HepG2 (cell line): ENCODE data around the gene EXOC1. TPM values are rescaled to one million over a fixed set of nuclear protein-coding genes. Genes with fewer than 3 reads are reported as not detected.

Experiments
- ATAC-seq: fragments of 200-7000 bp; cut with Tn5 transposase; 3 replicates; pipeline ENCODE4 v1.9.1; 2020; ENCODE audit warnings: mild to moderate bottlenecking, moderate library complexity
- BruUV-seq: library from RNA; stranded (reverse); fragments of 400-500 nt; replicated peaks from 2 replicates; lab custom pipeline; 2021; lab: Mats Ljungman, UMichigan
- CTCF ChIA-PET: fragments of 300-600 bp; formaldehyde crosslinking; extraction: SDS; loops from one replicate; lab custom pipeline; 2021; ENCODE audit warnings: low total read pairs, inconsistent platforms, low intra/inter-chr PET ratio; lab: Yijun Ruan, JAX
- POLR2A ChIA-PET: fragments of 350-600 bp; sonication (Branson Sonifier 250); formaldehyde crosslinking; loops from one replicate; lab custom pipeline; 2020; ENCODE audit warnings: antibody characterized with exemption, inconsistent platforms; lab: Yijun Ruan, JAX
- DNase-seq: peaks from one replicate; pipeline ENCODE4 v3.0.0-alpha.2; 2015; ENCODE audit warnings: low spot score
- FAIRE-seq: peaks from 3 replicates; lab custom pipeline; 2011; peaks lifted over from hg19 to GRCh38; lab: Jason Lieb, UNC
- H2AFZ ChIP-seq: one replicate; pipeline ENCODE4 v1.6.1; 2011; ENCODE audit warnings: low read length, inconsistent platforms
- H3K27ac ChIP-seq: fragments of 300-600 bp; 3 replicates; pipeline ENCODE4 v1.8.0; 2011; ENCODE audit warnings: mixed run types, mild to moderate bottlenecking, mixed read lengths, low read length, inconsistent platforms; ENCODE audit not compliant: insufficient read depth; ENCODE audit errors: extremely low read length
- H3K27me3 ChIP-seq, 2 experiments: fragments of 200-600 bp in 1 of 2; 2 replicates in 1 of 2; 3 replicates in 1 of 2; pipeline versions ENCODE4 v1.6.0 to v1.8.0; 2011; ENCODE audit warnings: low read length in 2 of 2, mild to moderate bottlenecking in 2 of 2, moderate library complexity in 2 of 2, inconsistent platforms in 1 of 2; ENCODE audit not compliant: insufficient read depth in 2 of 2, control insufficient read depth in 1 of 2
- H3K36me3 ChIP-seq, 2 experiments: fragments of 200-600 bp in 1 of 2; replicated peaks in 1 of 2; 2 replicates in 1 of 2; 3 replicates in 1 of 2; pipeline versions ENCODE4 v1.5.1 to v1.8.0; 2011; ENCODE audit warnings: low read length in 2 of 2, inconsistent platforms in 1 of 2; ENCODE audit not compliant: insufficient read depth in 2 of 2, control insufficient read depth in 1 of 2
- H3K4me1 ChIP-seq: 2 replicates; pipeline ENCODE4 v1.5.1; 2012; ENCODE audit warnings: low read length, inconsistent platforms; ENCODE audit not compliant: insufficient read depth
- H3K4me2 ChIP-seq: 2 replicates; pipeline ENCODE4 v1.6.0; 2011; ENCODE audit warnings: low read depth, low read length, inconsistent platforms
- H3K4me3 ChIP-seq, 3 experiments: fragments of 200-600 bp in 1 of 3; sonication (generic), shearing (Covaris generic) in 1 of 3; replicated peaks in 1 of 3; 2 replicates each; pipeline ENCODE4 v1.5.1; 2011 to 2016; ENCODE audit warnings: low read length in 3 of 3, inconsistent platforms in 2 of 3, low read depth in 2 of 3, mild to moderate bottlenecking in 2 of 3, control low read depth in 1 of 3, mixed read lengths in 1 of 3; ENCODE audit not compliant: insufficient read depth in 1 of 3
- H3K79me2 ChIP-seq: one replicate; pipeline ENCODE4 v1.6.1; 2011; ENCODE audit warnings: low read length, inconsistent platforms; ENCODE audit not compliant: insufficient read depth
- H3K9ac ChIP-seq: 2 replicates; pipeline ENCODE4 v1.6.0; 2011; ENCODE audit warnings: mild to moderate bottlenecking, low read depth, low read length, inconsistent platforms; ENCODE audit not compliant: insufficient read depth
- H3K9me3 ChIP-seq: 2 replicates; pipeline ENCODE4 v1.5.1; 2012; ENCODE audit warnings: mild to moderate bottlenecking, low read length
- H4K20me1 ChIP-seq: 2 replicates; pipeline ENCODE4 v1.6.0; 2011; ENCODE audit warnings: inconsistent platforms, mild to moderate bottlenecking, low read length, moderate library complexity; ENCODE audit not compliant: insufficient read depth
- ATF7 ChIP-seq, 2 experiments: fragments of 450-650 bp in 1 of 2; sonication (generic) in 1 of 2; formaldehyde crosslinking in 1 of 2; IDR thresholded peaks; 2 replicates each; pipeline versions ENCODE4 v1.4.0 to v1.6.1; 2016 to 2020; ENCODE audit warnings: antibody characterized with exemption in 1 of 2, mild to moderate bottlenecking in 1 of 2, missing genetic modification reagents in 1 of 2
- CREB1 ChIP-seq, 2 experiments: fragments of 450-650 bp in 1 of 2; IDR thresholded peaks; 2 replicates each; pipeline ENCODE4 v1.6.1; 2016 to 2017; ENCODE audit warnings: control low read depth in 1 of 2, mild to moderate bottlenecking in 1 of 2, missing compliant biosample characterization in 1 of 2, missing genetic modification characterization in 1 of 2
- FOSL1 ChIP-seq: sonication (generic); formaldehyde crosslinking; IDR thresholded peaks from 2 replicates; pipeline ENCODE4 v1.9.0; 2021; ENCODE audit warnings: missing genetic modification reagents, borderline replicate concordance
- HMG20B ChIP-seq: conservative IDR thresholded peaks from 2 replicates; pipeline ENCODE4 v1.6.1; 2016; ENCODE audit warnings: missing genetic modification reagents, missing compliant biosample characterization
- ZNF354B ChIP-seq: sonication (generic); formaldehyde crosslinking; IDR thresholded peaks from 2 replicates; pipeline ENCODE4 v1.8.0; 2022; ENCODE audit warnings: mild to moderate bottlenecking, missing genetic modification reagents
- ZSCAN25 ChIP-seq: sonication (generic); formaldehyde crosslinking; IDR thresholded peaks from 2 replicates; pipeline ENCODE4 v1.8.0; 2022; ENCODE audit warnings: mild to moderate bottlenecking, missing genetic modification reagents
- in situ Hi-C: cut with HindIII; loops from 2 replicates; pipeline ENCODE4 v1.10.0; 2017; ENCODE audit warnings: low pct_unique_long_range_greater_than_20kb; ENCODE audit not compliant: extremely low pct_ligation_motif_present
- intact Hi-C: fragments of 100-400 bp; cut with micrococcal nuclease; formaldehyde crosslinking; loops from one replicate; pipeline ENCODE4 v1.10.0; 2022; ENCODE audit not compliant: unreplicated experiment
- polyA plus RNA-seq, 8 experiments: library from polyadenylated mRNA; depleted of rRNA in 3 of 8; stranded (reverse) in 7 of 8; unstranded in 1 of 8; fragments of >200 nt; fragmentation: Illumina TruSeq in 4 of 8; extraction: Trizol in 4 of 8; gene quantifications; 2 replicates each; pipeline versions ENCODE4 v1.2.1 to v1.2.3, GENCODE V29; 2011 to 2016; ENCODE audit warnings: low read depth in 4 of 8, missing spikeins in 1 of 8, mixed read lengths in 1 of 8; ENCODE audit not compliant: insufficient read depth in 1 of 8
- total RNA-seq, 5 experiments: library from RNA; depleted of rRNA; stranded (reverse); fragments of >200 nt; fragmentation: Illumina TruSeq; extraction: Trizol; gene quantifications; 2 replicates each; pipeline ENCODE4 v1.2.3, GENCODE V29; 2016; ENCODE audit warnings: low read depth in 1 of 5
- TF ChIP-seq, protein P1 (sequence below), 2 experiments: IDR thresholded peaks; 2 replicates each; pipeline ENCODE4 v1.6.1; 2011 to 2012; ENCODE audit warnings: low read length in 2 of 2, borderline replicate concordance in 1 of 2, low read depth in 1 of 2, mild to moderate bottlenecking in 1 of 2, moderate library complexity in 1 of 2
- TF ChIP-seq, protein P2 (sequence below): sonication (generic); formaldehyde crosslinking; IDR thresholded peaks from 2 replicates; pipeline ENCODE4 v1.5.0; 2020; ENCODE audit warnings: mild to moderate bottlenecking, missing genetic modification reagents, moderate library complexity
- TF ChIP-seq, protein P3 (sequence below): sonication (generic); formaldehyde crosslinking; IDR thresholded peaks from 2 replicates; pipeline ENCODE4 v1.5.0; 2020; ENCODE audit warnings: mild to moderate bottlenecking, missing genetic modification reagents
- TF ChIP-seq, protein P4 (sequence below): sonication (generic); formaldehyde crosslinking; IDR thresholded peaks from 2 replicates; pipeline ENCODE4 v1.5.0; 2020; ENCODE audit warnings: missing genetic modification reagents

EXOC1 gene
- total and polyA plus RNA-seq, 2 of the 13 experiments (the other 11 are each of a cell fraction or from before 2014, with no cell fraction given) = 9.1 to 18.4 TPM

DNA sequence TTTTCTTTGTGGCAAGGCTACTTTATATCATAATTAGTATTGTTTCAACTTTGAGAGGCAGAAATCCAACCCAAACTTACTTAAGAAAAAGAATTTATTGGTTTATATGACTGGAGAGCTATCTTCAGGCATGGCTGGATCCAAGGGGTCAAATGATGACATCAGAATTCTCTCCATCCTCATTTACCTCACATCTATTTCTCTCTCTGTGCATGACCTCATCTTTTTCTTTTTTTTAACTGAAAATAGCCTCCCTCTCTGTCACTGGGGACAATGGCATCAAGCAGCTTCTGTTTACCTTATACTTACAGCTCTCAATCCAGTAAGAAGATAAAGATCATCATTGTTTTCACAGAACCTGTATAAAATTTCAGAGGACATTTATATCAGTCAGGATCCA is 45.9 kb upstream of the EXOC1 start:
- no peak overlapping the region for H2AFZ ChIP-seq
- H3K27me3 ChIP-seq = peaks cover 0 to 3% of the 10 kb centered on the region in 2 experiments; a peak in 2 of 5 replicates
- ChIA-PET CTCF (no interaction called here), POLR2A (no interaction called here)
- DNase-seq = no peak
- no peak overlapping the region for H3K27ac ChIP-seq
- H3K36me3 ChIP-seq = no peaks in the 10 kb centered on the region
- H3K9ac ChIP-seq = no peak overlapping the region
- in situ Hi-C loops = no loop called here
- H3K79me2 ChIP-seq = no peaks in the 10 kb centered on the region
- intact Hi-C loops = no loop called here
- no peaks in the 10 kb centered on the region for H3K9me3 ChIP-seq
- BruUV-seq = no TSS peak
- no peak overlapping the region for H3K4me2 ChIP-seq
- FAIRE-seq = no peak
- TF ChIP-seq, protein P1, sequence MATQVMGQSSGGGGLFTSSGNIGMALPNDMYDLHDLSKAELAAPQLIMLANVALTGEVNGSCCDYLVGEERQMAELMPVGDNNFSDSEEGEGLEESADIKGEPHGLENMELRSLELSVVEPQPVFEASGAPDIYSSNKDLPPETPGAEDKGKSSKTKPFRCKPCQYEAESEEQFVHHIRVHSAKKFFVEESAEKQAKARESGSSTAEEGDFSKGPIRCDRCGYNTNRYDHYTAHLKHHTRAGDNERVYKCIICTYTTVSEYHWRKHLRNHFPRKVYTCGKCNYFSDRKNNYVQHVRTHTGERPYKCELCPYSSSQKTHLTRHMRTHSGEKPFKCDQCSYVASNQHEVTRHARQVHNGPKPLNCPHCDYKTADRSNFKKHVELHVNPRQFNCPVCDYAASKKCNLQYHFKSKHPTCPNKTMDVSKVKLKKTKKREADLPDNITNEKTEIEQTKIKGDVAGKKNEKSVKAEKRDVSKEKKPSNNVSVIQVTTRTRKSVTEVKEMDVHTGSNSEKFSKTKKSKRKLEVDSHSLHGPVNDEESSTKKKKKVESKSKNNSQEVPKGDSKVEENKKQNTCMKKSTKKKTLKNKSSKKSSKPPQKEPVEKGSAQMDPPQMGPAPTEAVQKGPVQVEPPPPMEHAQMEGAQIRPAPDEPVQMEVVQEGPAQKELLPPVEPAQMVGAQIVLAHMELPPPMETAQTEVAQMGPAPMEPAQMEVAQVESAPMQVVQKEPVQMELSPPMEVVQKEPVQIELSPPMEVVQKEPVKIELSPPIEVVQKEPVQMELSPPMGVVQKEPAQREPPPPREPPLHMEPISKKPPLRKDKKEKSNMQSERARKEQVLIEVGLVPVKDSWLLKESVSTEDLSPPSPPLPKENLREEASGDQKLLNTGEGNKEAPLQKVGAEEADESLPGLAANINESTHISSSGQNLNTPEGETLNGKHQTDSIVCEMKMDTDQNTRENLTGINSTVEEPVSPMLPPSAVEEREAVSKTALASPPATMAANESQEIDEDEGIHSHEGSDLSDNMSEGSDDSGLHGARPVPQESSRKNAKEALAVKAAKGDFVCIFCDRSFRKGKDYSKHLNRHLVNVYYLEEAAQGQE (IDR thresholded peaks at IDR 0.05; ENCODE audit: borderline replicate concordance in 1 of 2, low read depth in 1 of 2, low read length in 2 of 2) = no peak
- TF ChIP-seq ZSCAN25 (CRISPR knock-in tag) (no peak), ATF7 (IDR thresholded peaks at IDR 0.05) (peak; percentile 84), ATF7 (CRISPR knock-in tag; IDR thresholded peaks at IDR 0.05) (no peak), CREB1 (IDR thresholded peaks at IDR 0.05) (0 out of 2 replicates have a peak, but pooled peaks have one; percentile 34), CREB1 (CRISPR knock-in tag; IDR thresholded peaks at IDR 0.05) (no peak), FOSL1 (CRISPR knock-in tag) (no peak), HMG20B (CRISPR knock-in tag) (no peak), ZNF354B (no peak)
- TF ChIP-seq, protein P2, sequence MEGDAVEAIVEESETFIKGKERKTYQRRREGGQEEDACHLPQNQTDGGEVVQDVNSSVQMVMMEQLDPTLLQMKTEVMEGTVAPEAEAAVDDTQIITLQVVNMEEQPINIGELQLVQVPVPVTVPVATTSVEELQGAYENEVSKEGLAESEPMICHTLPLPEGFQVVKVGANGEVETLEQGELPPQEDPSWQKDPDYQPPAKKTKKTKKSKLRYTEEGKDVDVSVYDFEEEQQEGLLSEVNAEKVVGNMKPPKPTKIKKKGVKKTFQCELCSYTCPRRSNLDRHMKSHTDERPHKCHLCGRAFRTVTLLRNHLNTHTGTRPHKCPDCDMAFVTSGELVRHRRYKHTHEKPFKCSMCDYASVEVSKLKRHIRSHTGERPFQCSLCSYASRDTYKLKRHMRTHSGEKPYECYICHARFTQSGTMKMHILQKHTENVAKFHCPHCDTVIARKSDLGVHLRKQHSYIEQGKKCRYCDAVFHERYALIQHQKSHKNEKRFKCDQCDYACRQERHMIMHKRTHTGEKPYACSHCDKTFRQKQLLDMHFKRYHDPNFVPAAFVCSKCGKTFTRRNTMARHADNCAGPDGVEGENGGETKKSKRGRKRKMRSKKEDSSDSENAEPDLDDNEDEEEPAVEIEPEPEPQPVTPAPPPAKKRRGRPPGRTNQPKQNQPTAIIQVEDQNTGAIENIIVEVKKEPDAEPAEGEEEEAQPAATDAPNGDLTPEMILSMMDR = no peak
- TF ChIP-seq, protein P3, sequence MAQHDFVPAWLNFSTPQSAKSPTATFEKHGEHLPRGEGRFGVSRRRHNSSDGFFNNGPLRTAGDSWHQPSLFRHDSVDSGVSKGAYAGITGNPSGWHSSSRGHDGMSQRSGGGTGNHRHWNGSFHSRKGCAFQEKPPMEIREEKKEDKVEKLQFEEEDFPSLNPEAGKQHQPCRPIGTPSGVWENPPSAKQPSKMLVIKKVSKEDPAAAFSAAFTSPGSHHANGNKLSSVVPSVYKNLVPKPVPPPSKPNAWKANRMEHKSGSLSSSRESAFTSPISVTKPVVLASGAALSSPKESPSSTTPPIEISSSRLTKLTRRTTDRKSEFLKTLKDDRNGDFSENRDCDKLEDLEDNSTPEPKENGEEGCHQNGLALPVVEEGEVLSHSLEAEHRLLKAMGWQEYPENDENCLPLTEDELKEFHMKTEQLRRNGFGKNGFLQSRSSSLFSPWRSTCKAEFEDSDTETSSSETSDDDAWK = no peak
- TF ChIP-seq, protein P4, sequence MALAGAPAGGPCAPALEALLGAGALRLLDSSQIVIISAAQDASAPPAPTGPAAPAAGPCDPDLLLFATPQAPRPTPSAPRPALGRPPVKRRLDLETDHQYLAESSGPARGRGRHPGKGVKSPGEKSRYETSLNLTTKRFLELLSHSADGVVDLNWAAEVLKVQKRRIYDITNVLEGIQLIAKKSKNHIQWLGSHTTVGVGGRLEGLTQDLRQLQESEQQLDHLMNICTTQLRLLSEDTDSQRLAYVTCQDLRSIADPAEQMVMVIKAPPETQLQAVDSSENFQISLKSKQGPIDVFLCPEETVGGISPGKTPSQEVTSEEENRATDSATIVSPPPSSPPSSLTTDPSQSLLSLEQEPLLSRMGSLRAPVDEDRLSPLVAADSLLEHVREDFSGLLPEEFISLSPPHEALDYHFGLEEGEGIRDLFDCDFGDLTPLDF = no peak
- no peak for ATAC-seq
- no peaks in the 10 kb centered on the region for H4K20me1 ChIP-seq
- H3K4me1 ChIP-seq = no peaks in the 10 kb centered on the region
- H3K4me3 ChIP-seq = no peak overlapping the region
